SK-N-MC (cell line): ENCODE measurements around the gene LAIR1.
"Not testable (repeated sequence)": the region's sequence is repeated elsewhere in the genome, so short reads cannot be mapped to it uniquely, and the experiment has no call there.

Source experiments
- EZH2 ChIP-seq: fragments of 200-600 bp; sonication (generic); IDR thresholded peaks from one replicate; pipeline ENCODE4 v1.6.1; 2017; ENCODE audit warnings: antibody characterized with exemption
- POLR2AphosphoS5 ChIP-seq: IDR thresholded peaks from 2 replicates; pipeline ENCODE4 v1.6.1; 2012; ENCODE audit warnings: mild to moderate bottlenecking, low read depth, low read length, borderline replicate concordance

- TF ChIP-seq EZH2, POLR2AphosphoS5: not testable (repeated sequence)
Observed at GRCh38 chr19:54371453-54371852, 6.7 kb upstream of the LAIR1 start.
